Measurements from ENCODE around the gene SMCO1.

DNA sequence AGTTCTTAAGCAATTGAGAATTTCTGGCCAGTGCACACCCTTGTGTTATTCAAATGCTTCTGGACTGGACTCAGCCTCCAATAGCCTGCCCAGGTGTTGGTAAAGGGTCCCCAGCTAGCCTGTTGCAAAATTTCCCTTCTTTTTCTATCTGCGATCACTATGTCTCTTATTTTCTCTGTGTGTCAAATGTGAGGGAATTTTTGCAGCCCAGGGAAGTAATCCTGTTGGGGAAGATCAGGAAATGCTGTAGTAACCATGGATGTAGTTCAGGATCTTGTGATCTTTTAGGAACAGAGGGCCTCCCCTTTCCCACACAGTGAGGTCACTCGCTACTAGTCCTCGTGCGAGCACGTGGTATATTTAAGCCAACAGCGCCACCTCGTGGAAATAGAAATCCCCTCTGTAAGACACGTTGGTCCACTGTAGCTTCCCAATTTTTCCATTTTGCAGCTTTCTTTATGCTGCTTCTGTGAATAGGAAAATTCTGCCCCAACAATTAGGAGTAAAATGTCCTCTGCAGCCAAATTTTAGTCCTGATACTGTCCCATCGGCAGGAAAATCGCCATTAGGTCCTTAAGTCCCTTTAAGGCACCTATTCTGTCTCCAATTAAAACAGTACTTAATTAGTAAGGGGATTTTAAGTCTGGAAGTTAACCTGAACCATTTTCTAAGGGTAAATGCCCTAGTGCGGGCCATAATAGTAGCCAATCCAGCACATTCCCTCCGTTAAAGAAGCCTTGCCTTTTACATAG lies 4.0 kb upstream of the SMCO1 start:
- TF ChIP-seq ZFP3 (CRISPR knock-in tag; IDR thresholded peaks at IDR 0.05) = no peak
- TF ChIP-seq, protein P1, sequence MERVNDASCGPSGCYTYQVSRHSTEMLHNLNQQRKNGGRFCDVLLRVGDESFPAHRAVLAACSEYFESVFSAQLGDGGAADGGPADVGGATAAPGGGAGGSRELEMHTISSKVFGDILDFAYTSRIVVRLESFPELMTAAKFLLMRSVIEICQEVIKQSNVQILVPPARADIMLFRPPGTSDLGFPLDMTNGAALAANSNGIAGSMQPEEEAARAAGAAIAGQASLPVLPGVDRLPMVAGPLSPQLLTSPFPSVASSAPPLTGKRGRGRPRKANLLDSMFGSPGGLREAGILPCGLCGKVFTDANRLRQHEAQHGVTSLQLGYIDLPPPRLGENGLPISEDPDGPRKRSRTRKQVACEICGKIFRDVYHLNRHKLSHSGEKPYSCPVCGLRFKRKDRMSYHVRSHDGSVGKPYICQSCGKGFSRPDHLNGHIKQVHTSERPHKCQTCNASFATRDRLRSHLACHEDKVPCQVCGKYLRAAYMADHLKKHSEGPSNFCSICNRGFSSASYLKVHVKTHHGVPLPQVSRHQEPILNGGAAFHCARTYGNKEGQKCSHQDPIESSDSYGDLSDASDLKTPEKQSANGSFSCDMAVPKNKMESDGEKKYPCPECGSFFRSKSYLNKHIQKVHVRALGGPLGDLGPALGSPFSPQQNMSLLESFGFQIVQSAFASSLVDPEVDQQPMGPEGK (CRISPR knock-in tag; IDR thresholded peaks at IDR 0.05; ENCODE audit: borderline replicate concordance) = no peak
- no peak for TF ChIP-seq ZNF70 (CRISPR knock-in tag; IDR thresholded peaks at IDR 0.05)
- no peak for TF ChIP-seq PPARA (CRISPR knock-in tag; IDR thresholded peaks at IDR 0.05; ENCODE audit: borderline replicate concordance)
- no peak for TF ChIP-seq ARNTL (CRISPR knock-in tag; IDR thresholded peaks at IDR 0.05; ENCODE audit: borderline replicate concordance, low read depth)
- no peak for TF ChIP-seq SNAI2 (CRISPR knock-in tag; IDR thresholded peaks at IDR 0.05)
- no peak for TF ChIP-seq ESRRG (CRISPR knock-in tag; IDR thresholded peaks at IDR 0.05)
- TF ChIP-seq, protein P2, sequence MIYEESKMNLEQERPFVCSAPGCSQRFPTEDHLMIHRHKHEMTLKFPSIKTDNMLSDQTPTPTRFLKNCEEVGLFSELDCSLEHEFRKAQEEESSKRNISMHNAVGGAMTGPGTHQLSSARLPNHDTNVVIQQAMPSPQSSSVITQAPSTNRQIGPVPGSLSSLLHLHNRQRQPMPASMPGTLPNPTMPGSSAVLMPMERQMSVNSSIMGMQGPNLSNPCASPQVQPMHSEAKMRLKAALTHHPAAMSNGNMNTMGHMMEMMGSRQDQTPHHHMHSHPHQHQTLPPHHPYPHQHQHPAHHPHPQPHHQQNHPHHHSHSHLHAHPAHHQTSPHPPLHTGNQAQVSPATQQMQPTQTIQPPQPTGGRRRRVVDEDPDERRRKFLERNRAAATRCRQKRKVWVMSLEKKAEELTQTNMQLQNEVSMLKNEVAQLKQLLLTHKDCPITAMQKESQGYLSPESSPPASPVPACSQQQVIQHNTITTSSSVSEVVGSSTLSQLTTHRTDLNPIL (CRISPR knock-in tag; IDR thresholded peaks at IDR 0.05; ENCODE audit: low read depth) = no peak
- no peak for TF ChIP-seq GLIS3 (CRISPR knock-in tag; IDR thresholded peaks at IDR 0.05)
- TF ChIP-seq, protein P3, sequence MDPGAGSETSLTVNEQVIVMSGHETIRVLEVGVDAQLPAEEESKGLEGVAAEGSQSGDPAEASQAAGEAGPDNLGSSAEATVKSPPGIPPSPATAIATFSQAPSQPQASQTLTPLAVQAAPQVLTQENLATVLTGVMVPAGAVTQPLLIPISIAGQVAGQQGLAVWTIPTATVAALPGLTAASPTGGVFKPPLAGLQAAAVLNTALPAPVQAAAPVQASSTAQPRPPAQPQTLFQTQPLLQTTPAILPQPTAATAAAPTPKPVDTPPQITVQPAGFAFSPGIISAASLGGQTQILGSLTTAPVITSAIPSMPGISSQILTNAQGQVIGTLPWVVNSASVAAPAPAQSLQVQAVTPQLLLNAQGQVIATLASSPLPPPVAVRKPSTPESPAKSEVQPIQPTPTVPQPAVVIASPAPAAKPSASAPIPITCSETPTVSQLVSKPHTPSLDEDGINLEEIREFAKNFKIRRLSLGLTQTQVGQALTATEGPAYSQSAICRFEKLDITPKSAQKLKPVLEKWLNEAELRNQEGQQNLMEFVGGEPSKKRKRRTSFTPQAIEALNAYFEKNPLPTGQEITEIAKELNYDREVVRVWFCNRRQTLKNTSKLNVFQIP (CRISPR knock-in tag; IDR thresholded peaks at IDR 0.05; ENCODE audit: borderline replicate concordance, low read depth) = no peak
- no peak for TF ChIP-seq ZNF8 (CRISPR knock-in tag; IDR thresholded peaks at IDR 0.05)
- TF ChIP-seq RARB (CRISPR knock-in tag; IDR thresholded peaks at IDR 0.05) = no peak

All from SK-N-SH treated with all-trans-retinoic acid at 6 μM for 48 hours (cell line).